Fibroblast of skin of left biceps (primary cell): ENCODE measurements around the gene OR2L13.
"Not testable (repeated sequence)": the region's sequence is repeated elsewhere in the genome, so short reads cannot be mapped to it uniquely, and the experiment has no call there.

Source experiments
- DNase-seq, 2 experiments: peaks; one replicate each; pipeline ENCODE4 v3.0.0-alpha.2; 2013; ENCODE audit warnings: low read depth in 2 of 2

The OR2L13 gene

GRCh38 chr1:248094884-248095283 is at the start of gene OR2L13:
Gene OR2L13, plus strand, starts transcription at chr1:248095184. Its CDS starts 4,192 bp downstream, at chr1:248099376.
- DNase-seq: no peak

GRCh38 chr1:248045209-248045608 is 49.8 kb upstream of the OR2L13 start:
- no peak for DNase-seq

GRCh38 chr1:248046536-248046935 is 48.4 kb upstream of the OR2L13 start, which contains the start of gene OR2L3:
Gene OR2L3, plus strand, starts transcription at chr1:248046836. Its CDS starts 13,846 bp downstream, at chr1:248060682.
- DNase-seq: no peak

- DNase-seq: no peak
Observed at GRCh38 chr1:248047008-248047407, 48.0 kb upstream of the OR2L13 start.

- DNase-seq: no peak
Observed at GRCh38 chr1:248054671-248055070, 40.3 kb upstream of the OR2L13 start.

GRCh38 chr1:248055261-248055660 is 39.7 kb upstream of the OR2L13 start:
- DNase-seq: no peak

GRCh38 chr1:248065071-248065470 is 29.9 kb upstream of the OR2L13 start:
- no peak for DNase-seq

- no peak for DNase-seq
Observed at GRCh38 chr1:248065604-248066003, 29.4 kb upstream of the OR2L13 start.

GRCh38 chr1:248083864-248084263 is 11.1 kb upstream of the OR2L13 start:
- DNase-seq: not testable (repeated sequence)

GRCh38 chr1:248098529-248098928 is 3.5 kb downstream of the OR2L13 start:
- no peak for DNase-seq

- DNase-seq: no peak
Observed at GRCh38 chr1:248102847-248103246, 7.9 kb downstream of the OR2L13 start.

- no peak for DNase-seq
Observed at GRCh38 chr1:248111157-248111556, 16.2 kb downstream of the OR2L13 start.

- DNase-seq: no peak
Observed at GRCh38 chr1:248114890-248115289, 19.9 kb downstream of the OR2L13 start.

- no peak for DNase-seq
Observed at GRCh38 chr1:248127653-248128052, 32.7 kb downstream of the OR2L13 start.

- no peak for DNase-seq
Observed at GRCh38 chr1:248136811-248137210, 41.8 kb downstream of the OR2L13 start.

GRCh38 chr1:248140846-248141245 is 45.9 kb downstream of the OR2L13 start:
- DNase-seq: no peak

GRCh38 chr1:248143311-248143710 is 48.3 kb downstream of the OR2L13 start:
- DNase-seq: no peak

- DNase-seq: no peak
Observed at GRCh38 chr1:248144513-248145198, 49.7 kb downstream of the OR2L13 start, which contains the start of gene OR2M5. Gene OR2M5, plus strand, starts transcription at chr1:248145148. Its CDS starts 0 bp downstream, at chr1:248145148.
